Psoas muscle (tissue), 8 donors: ENCODE measurements around the gene COPS9. TPM values are rescaled to one million over a fixed set of nuclear protein-coding genes. Genes with fewer than 3 reads are reported as not detected.
A peak's percentile ranks its signal among the peaks of the same experiment; 100 is the strongest.

Source experiments
- ATAC-seq, 4 donors: fragments of 200-7000 bp; cut with Tn5 transposase; one replicate each; pipeline ENCODE4 v1.9.1; 2020; ENCODE audit warnings: moderate library complexity in 3 of 4, mild to moderate bottlenecking in 2 of 4
- DNase-seq, 2 donors: peaks; one replicate each; pipeline ENCODE4 v3.0.0-alpha.2; 2020
- H3K27ac ChIP-seq: fragments of 200-600 bp; one replicate; pipeline ENCODE4 v1.8.0; 2022
- H3K27me3 ChIP-seq, 3 donors: fragments of 200-600 bp in 1 of 3; one replicate each; pipeline versions ENCODE4 v1.6.1 to v1.8.0; 2013 to 2022; ENCODE audit warnings: low read length in 2 of 3, mild to moderate bottlenecking in 2 of 3, moderate library complexity in 1 of 3; ENCODE audit not compliant: insufficient read depth in 3 of 3
- H3K36me3 ChIP-seq, 2 donors: fragments of 200-600 bp in 1 of 2; one replicate each; pipeline versions ENCODE4 v1.6.1 to v1.8.0; 2013 to 2022; ENCODE audit warnings: low read depth in 1 of 2, mild to moderate bottlenecking in 1 of 2, moderate library complexity in 1 of 2; ENCODE audit not compliant: insufficient read depth in 1 of 2
- H3K4me1 ChIP-seq: fragments of 200-600 bp; one replicate; pipeline ENCODE4 v1.8.0; 2022
- H3K4me3 ChIP-seq: fragments of 200-600 bp; one replicate; pipeline ENCODE4 v1.8.0; 2022; ENCODE audit warnings: mild to moderate bottlenecking
- H3K9me3 ChIP-seq: fragments of 200-600 bp; one replicate; pipeline ENCODE4 v1.8.0; 2022
- CTCF ChIP-seq: fragments of 200-600 bp; IDR thresholded peaks from one replicate; pipeline ENCODE4 v1.8.0; 2022; ENCODE audit warnings: antibody characterized with exemption
- WGBS, 3 donors: extraction: QIAGEN DNeasy Blood & Tissue Kit; methylation state at CpG; one replicate each; pipeline versions ENCODE4 v1.1.6 to v1.1.7; 2013; 5-methylcytosine and 5-hydroxymethylcytosine counted together
- intact Hi-C, 2 donors: fragments of 100-400 bp; cut with DNase I; formaldehyde crosslinking; loops; one replicate each; pipeline versions ENCODE4 v1.11.0 to v1.14.2; 2022
- long read RNA-seq, 2 donors: library from polyadenylated mRNA; unstranded; transcript quantifications; one replicate each; pipeline ENCODE4 v2.0.0, GENCODE V29; 2021
- polyA plus RNA-seq, 3 donors: library from polyadenylated mRNA; stranded (reverse); fragments of 200-250 nt; gene quantifications; one replicate each; pipeline ENCODE4 v1.2.3, GENCODE V29; 2013
- total RNA-seq, 4 donors: library from RNA; stranded (reverse); fragmentation: NEBNext Ultra II Directional in 2 of 4; extraction: Animal tissue kit (Norgen Biotek cat#: 25700) in 2 of 4; gene quantifications; one replicate each; pipeline versions ENCODE4 v1.2.1 to v1.2.4, GENCODE V29; 2021 to 2023
- donor health status: healthy with polysubstance abuse.
- donor health status: DM: no; HTN: no; CAD: no; lungs with moderate emphysema.
- donor health status: Bipolar disorder and iron deficiency.
- donor health status: healthy.
- donor health status: DM: yes; HTN: yes; CAD: no.
- donor health status: DM: no; HTN: no; CAD: no.
- donor health status: DM: no; HTN: no; CAD: no.
- donor health status: DM: yes; HTN: yes; CAD: no.

COPS9 gene
- total RNA-seq = 100 to 1,000 TPM; 136 to 214 (median 158) TPM
- 100 to 1,000 TPM; 345 to 597 (median 427) TPM for polyA plus RNA-seq
- long read RNA-seq, donor 1, transcript COPS9-205 (3 exons, 418 nt) = major isoform, 32 of 49 reads
- long read RNA-seq, donor 1, transcript COPS9-204 (2 exons, 619 nt) = minor isoform, 6 of 49 reads
- long read RNA-seq, donor 1, partial matches to known transcripts = 0 of 49 reads
- long read RNA-seq, donor 1, other reads (novel, unspliced or antisense) = 11 of 49 reads
- long read RNA-seq, donor 2, transcript COPS9-205 (3 exons, 418 nt) = major isoform, 29 of 33 reads
- long read RNA-seq, donor 2, partial matches to known transcripts = 0 of 33 reads
- long read RNA-seq, donor 2, other reads (novel, unspliced or antisense) = 0 of 33 reads

DNA sequence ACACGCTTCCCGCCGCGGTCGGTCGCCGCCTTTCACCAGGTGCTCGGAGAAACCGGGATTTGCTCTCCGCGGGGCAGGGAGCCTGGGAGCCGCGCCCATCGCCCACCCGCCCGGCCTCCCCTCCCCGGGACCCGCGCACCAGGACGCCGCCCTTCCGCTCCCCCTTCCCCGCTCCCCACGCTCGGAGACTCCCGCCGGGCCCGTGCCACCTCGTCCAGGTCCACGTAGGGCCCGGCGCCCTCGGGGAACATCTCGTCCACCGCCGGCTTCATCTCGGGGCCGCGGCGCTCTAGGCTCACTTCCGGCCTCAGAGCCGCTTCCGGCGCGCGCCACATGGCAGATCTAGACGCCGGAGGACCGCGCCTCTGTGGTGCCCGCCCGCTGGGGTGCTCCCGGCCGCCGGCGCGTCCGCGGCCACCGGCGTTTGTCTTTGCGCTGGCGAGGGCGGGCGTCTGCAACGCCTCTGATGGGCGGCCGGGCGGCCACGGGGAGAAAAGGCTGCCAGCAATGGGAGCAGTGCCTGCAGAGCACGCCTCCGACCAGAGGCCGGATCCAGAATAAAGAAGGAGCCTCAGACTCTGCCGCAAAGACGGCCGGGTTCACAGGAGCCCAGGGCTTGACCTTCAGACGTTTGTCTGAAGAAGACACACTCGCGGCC lies at the start of gene COPS9:
Gene COPS9, minus strand, starts transcription at position 293 of the 658 bp plus-strand sequence. Its CDS starts 21 bp downstream, at position 272.
- intact Hi-C loops = loop anchor here in 1 of 2 donors (10.0 kb wide), 1 partner anchor 201 kb away; no protein-coding TSS in a partner anchor
- WGBS, 3 donors = 0 to 1% (median 0%) methylated on average over 62 to 79 of the region's 79 CpGs
- ATAC-seq (peak; percentile 97 to 99 (median 98)), DNase-seq (peak; percentile 92 to 96)
- peak within 1 kb of the TSS; percentile 86 for H3K27ac ChIP-seq
- H3K27me3 ChIP-seq = no peaks in the 10 kb centered on the region
- peak within 1 kb of the TSS; percentile 99 for H3K4me3 ChIP-seq
- no peaks in the 10 kb centered on the region for H3K9me3 ChIP-seq
- peaks cover 2 to 28% of the 10 kb centered on the region in 2 donors for H3K36me3 ChIP-seq
- peaks cover 12% of the 10 kb centered on the region for H3K4me1 ChIP-seq
- no peak for TF ChIP-seq CTCF

DNA sequence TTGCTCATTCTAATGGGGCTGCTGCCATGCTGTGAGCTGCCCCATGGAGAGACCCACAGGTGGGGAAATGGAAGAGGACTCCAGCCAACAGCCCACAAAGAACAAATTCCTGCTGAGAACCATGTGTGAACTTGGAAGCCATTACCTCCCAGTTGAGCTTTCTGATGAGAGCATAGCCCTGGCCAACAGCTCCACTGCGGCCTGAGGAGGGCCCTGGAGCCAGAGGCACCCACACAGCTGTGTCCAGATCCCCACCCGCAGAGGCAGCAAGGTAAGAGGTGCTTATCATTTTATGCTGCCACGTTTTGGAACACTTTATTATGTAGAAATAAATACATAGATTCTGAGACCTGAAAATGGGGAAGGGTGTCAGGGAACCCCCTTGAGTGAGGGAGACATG lies 48.6 kb upstream of the COPS9 start:
- H3K9me3 ChIP-seq = no peaks in the 10 kb centered on the region
- H3K4me1 ChIP-seq = no peaks in the 10 kb centered on the region
- no peaks in the 10 kb centered on the region for H3K27me3 ChIP-seq
- no peaks in the 10 kb centered on the region for H3K36me3 ChIP-seq
- no peak overlapping the region for H3K27ac ChIP-seq
- no peak overlapping the region for H3K4me3 ChIP-seq
- DNase-seq (no peak), ATAC-seq (no peak)
- intact Hi-C loops = no loop called here
- WGBS, 3 donors = 60 to 78% (median 75%) methylated on average over 3 of the region's 3 CpGs
- TF ChIP-seq CTCF = no peak

- H3K27ac ChIP-seq = no peak overlapping the region
- no peak for ATAC-seq
- H3K36me3 ChIP-seq = no peaks in the 10 kb centered on the region
- no peak for DNase-seq
- H3K4me1 ChIP-seq = no peaks in the 10 kb centered on the region
- no peak overlapping the region for H3K4me3 ChIP-seq
- TF ChIP-seq CTCF = no peak
- WGBS, 3 donors = 75 to 88% (median 85%) methylated on average over 13 of the region's 13 CpGs
- intact Hi-C loops = no loop called here
- H3K27me3 ChIP-seq = no peaks in the 10 kb centered on the region
- no peaks in the 10 kb centered on the region for H3K9me3 ChIP-seq
Observed at GRCh38 chr2:240183875-240184590, 47.9 kb upstream of the COPS9 start.

GRCh38 chr2:240183006-240183874 lies 47.1 kb upstream of the COPS9 start:
- Histone ChIP-seq H3K9me3 (no peaks in the 10 kb centered on the region), H3K27ac (no peak overlapping the region), H3K36me3 (no peaks in the 10 kb centered on the region), H3K4me3 (no peak overlapping the region), H3K4me1 (no peaks in the 10 kb centered on the region), H3K27me3 (no peaks in the 10 kb centered on the region)
- TF ChIP-seq CTCF = no peak
- 65 to 74% (median 69%) methylated on average over 22 of the region's 22 CpGs for WGBS, 3 donors
- ATAC-seq (no peak), DNase-seq (no peak)
- intact Hi-C loops = no loop called here
